ENCODE measurements around the gene TMEM120B.

TMEM120B gene

DNA sequence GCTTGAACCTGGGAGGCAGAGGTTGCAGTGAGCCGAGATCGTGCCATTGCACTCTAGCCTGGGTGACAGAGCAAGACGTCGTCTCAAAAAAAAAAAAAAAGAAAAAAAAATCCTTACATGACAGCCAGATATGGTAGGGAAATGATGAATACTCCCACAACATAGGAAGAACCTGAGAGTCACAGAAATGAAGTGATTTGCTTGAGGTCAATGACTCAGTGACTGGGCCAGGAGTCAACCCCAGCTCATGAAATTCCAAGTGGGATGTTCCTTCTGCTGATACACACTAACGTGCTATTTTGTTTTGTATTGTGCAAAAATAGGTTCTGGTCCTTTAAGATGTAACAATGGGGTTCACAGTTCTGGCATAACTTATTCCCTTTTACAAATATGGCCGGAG is 71.9 kb downstream of the TMEM120B start:
- ChIA-PET POLR2A (interaction anchor here (0.6 to 1.7 kb wide), 3 partner anchors 18 to 479 kb away, joined by 3 to 5 read pairs (median 4); no protein-coding TSS in a partner anchor), CTCF (interaction anchor here (0.5 to 15.2 kb wide), 8 partner anchors 10 to 1607 kb away, joined by 3 to 238 read pairs (median 3); partner anchors contain the start of gene RHOF)
- Histone ChIP-seq H3K36me3 (ENCODE audit: control insufficient read depth in 2 of 2, insufficient read depth in 1 of 2, low read length in 2 of 2) (no peaks in the 10 kb centered on the region), H3K4me3 (ENCODE audit: low read depth, low read length) (no peak overlapping the region), H3K27ac (ENCODE audit: extremely low read depth, low read depth, low read length) (no peak overlapping the region), H3K9me3 (ENCODE audit: control insufficient read depth, insufficient read depth, low read depth, low read length) (no peaks in the 10 kb centered on the region), H3K4me1 (ENCODE audit: control insufficient read depth, insufficient read depth, low read length) (no peaks in the 10 kb centered on the region)
- peak; percentile 24; the same call in 1 of the 2 replicates for TF ChIP-seq SP7 (tag by site-specific recombination; IDR thresholded peaks at IDR 0.05)
- no peak for TF ChIP-seq ZNF335 (tag by site-specific recombination; conservative IDR thresholded peaks at IDR 0.05)
- TF ChIP-seq, protein P1, sequence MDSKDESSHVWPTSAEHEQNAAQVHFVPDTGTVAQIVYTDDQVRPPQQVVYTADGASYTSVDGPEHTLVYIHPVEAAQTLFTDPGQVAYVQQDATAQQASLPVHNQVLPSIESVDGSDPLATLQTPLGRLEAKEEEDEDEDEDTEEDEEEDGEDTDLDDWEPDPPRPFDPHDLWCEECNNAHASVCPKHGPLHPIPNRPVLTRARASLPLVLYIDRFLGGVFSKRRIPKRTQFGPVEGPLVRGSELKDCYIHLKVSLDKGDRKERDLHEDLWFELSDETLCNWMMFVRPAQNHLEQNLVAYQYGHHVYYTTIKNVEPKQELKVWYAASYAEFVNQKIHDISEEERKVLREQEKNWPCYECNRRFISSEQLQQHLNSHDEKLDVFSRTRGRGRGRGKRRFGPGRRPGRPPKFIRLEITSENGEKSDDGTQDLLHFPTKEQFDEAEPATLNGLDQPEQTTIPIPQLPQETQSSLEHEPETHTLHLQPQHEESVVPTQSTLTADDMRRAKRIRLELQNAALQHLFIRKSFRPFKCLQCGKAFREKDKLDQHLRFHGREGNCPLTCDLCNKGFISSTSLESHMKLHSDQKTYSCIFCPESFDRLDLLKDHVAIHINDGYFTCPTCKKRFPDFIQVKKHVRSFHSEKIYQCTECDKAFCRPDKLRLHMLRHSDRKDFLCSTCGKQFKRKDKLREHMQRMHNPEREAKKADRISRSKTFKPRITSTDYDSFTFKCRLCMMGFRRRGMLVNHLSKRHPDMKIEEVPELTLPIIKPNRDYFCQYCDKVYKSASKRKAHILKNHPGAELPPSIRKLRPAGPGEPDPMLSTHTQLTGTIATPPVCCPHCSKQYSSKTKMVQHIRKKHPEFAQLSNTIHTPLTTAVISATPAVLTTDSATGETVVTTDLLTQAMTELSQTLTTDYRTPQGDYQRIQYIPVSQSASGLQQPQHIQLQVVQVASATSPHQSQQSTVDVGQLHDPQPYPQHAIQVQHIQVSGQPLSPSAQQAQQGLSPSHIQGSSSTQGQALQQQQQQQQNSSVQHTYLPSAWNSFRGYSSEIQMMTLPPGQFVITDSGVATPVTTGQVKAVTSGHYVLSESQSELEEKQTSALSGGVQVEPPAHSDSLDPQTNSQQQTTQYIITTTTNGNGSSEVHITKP (tag by site-specific recombination; IDR thresholded peaks at IDR 0.05): peak; percentile 93
- TF ChIP-seq IKZF3 (tag by site-specific recombination; IDR thresholded peaks at IDR 0.05): peak; percentile 52; the same call in 1 of the 2 replicates

DNA sequence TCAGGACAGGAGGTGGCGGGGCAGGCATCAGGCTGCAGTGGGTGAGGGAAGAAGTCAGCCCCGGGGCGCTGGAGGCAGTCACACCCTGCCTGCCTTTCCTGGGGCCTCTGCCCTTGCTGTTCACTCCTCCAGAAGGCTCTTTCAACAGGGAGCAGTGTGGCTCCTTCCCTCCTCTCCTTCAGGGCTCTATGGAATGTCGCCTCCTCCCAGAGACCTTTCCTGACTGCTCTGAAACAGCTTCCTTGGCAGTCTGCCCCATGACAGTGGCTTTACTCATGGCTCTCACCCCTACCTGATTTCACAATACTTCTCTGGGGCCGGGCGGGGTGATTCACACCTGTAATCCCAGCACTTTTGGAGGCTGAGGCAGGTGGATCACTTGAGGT is 73.9 kb downstream of the TMEM120B start:
- ChIA-PET POLR2A (interaction anchor here (0.6 to 1.0 kb wide), 3 partner anchors 10 to 1926 kb away, joined by 3 to 8 read pairs (median 3); partner anchors contain the start of gene ATP6V0A2), CTCF (interaction anchor here (0.6 to 15.2 kb wide), 7 partner anchors 8 to 93 kb away, joined by 3 to 238 read pairs (median 4); partner anchors contain the start of genes HPD and RHOF)
- no peak overlapping the region for H3K4me3 ChIP-seq (ENCODE audit: low read depth, low read length)
- H3K27ac ChIP-seq (ENCODE audit: extremely low read depth, low read depth, low read length): no peak overlapping the region
- H3K36me3 ChIP-seq (ENCODE audit: control insufficient read depth in 2 of 2, insufficient read depth in 1 of 2, low read length in 2 of 2): no peaks in the 10 kb centered on the region
- no peaks in the 10 kb centered on the region for H3K9me3 ChIP-seq (ENCODE audit: control insufficient read depth, insufficient read depth, low read depth, low read length)
- no peaks in the 10 kb centered on the region for H3K4me1 ChIP-seq (ENCODE audit: control insufficient read depth, insufficient read depth, low read length)
- TF ChIP-seq ZNF366 (tag by site-specific recombination; conservative IDR thresholded peaks at IDR 0.05) (0 out of 2 replicates have a peak, but pooled peaks have one; percentile 41), ZFHX2 (tag by site-specific recombination; conservative IDR thresholded peaks at IDR 0.05) (peak; percentile 5; the same call in 1 of the 2 replicates), ZNF600 (tag by site-specific recombination; IDR thresholded peaks at IDR 0.05) (peak; percentile 78), SCRT2 (tag by site-specific recombination; IDR thresholded peaks at IDR 0.05) (peak; percentile 61; the same call in 1 of the 2 replicates), ZNF776 (tag by site-specific recombination; IDR thresholded peaks at IDR 0.05; ENCODE audit: borderline replicate concordance) (no peak), GFI1B (tag by site-specific recombination; IDR thresholded peaks at IDR 0.05) (no peak), ZNF544 (tag by site-specific recombination; IDR thresholded peaks at IDR 0.05) (no peak), HOXD13 (CRISPR knock-in tag; IDR thresholded peaks at IDR 0.05; ENCODE audit: borderline replicate concordance) (no peak), ZBTB17 (tag by site-specific recombination; IDR thresholded peaks at IDR 0.05) (peak; percentile 60), EGR2 (tag by site-specific recombination; IDR thresholded peaks at IDR 0.05; ENCODE audit: low read depth) (0 out of 2 replicates have a peak, but pooled peaks have one; percentile 15), OSR2 (tag by site-specific recombination; IDR thresholded peaks at IDR 0.05) (peak; percentile 52; the same call in 1 of the 2 replicates), ZNF426 (tag by site-specific recombination; IDR thresholded peaks at IDR 0.05) (no peak), ZNF629 (tag by site-specific recombination; IDR thresholded peaks at IDR 0.05) (peak; percentile 38; the same call in 1 of the 2 replicates), ZNF707 (tag by site-specific recombination; IDR thresholded peaks at IDR 0.05) (no peak)
- TF ChIP-seq, protein P2, sequence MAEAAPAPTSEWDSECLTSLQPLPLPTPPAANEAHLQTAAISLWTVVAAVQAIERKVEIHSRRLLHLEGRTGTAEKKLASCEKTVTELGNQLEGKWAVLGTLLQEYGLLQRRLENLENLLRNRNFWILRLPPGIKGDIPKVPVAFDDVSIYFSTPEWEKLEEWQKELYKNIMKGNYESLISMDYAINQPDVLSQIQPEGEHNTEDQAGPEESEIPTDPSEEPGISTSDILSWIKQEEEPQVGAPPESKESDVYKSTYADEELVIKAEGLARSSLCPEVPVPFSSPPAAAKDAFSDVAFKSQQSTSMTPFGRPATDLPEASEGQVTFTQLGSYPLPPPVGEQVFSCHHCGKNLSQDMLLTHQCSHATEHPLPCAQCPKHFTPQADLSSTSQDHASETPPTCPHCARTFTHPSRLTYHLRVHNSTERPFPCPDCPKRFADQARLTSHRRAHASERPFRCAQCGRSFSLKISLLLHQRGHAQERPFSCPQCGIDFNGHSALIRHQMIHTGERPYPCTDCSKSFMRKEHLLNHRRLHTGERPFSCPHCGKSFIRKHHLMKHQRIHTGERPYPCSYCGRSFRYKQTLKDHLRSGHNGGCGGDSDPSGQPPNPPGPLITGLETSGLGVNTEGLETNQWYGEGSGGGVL (tag by site-specific recombination; IDR thresholded peaks at IDR 0.05): 0 out of 2 replicates have a peak, but pooled peaks have one; percentile 21
- TF ChIP-seq, protein P3, sequence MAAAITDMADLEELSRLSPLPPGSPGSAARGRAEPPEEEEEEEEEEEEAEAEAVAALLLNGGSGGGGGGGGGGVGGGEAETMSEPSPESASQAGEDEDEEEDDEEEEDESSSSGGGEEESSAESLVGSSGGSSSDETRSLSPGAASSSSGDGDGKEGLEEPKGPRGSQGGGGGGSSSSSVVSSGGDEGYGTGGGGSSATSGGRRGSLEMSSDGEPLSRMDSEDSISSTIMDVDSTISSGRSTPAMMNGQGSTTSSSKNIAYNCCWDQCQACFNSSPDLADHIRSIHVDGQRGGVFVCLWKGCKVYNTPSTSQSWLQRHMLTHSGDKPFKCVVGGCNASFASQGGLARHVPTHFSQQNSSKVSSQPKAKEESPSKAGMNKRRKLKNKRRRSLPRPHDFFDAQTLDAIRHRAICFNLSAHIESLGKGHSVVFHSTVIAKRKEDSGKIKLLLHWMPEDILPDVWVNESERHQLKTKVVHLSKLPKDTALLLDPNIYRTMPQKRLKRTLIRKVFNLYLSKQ (tag by site-specific recombination; IDR thresholded peaks at IDR 0.05; ENCODE audit: borderline replicate concordance): no peak
- TF ChIP-seq, protein P4, sequence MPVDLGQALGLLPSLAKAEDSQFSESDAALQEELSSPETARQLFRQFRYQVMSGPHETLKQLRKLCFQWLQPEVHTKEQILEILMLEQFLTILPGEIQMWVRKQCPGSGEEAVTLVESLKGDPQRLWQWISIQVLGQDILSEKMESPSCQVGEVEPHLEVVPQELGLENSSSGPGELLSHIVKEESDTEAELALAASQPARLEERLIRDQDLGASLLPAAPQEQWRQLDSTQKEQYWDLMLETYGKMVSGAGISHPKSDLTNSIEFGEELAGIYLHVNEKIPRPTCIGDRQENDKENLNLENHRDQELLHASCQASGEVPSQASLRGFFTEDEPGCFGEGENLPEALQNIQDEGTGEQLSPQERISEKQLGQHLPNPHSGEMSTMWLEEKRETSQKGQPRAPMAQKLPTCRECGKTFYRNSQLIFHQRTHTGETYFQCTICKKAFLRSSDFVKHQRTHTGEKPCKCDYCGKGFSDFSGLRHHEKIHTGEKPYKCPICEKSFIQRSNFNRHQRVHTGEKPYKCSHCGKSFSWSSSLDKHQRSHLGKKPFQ (tag by site-specific recombination; IDR thresholded peaks at IDR 0.05): peak; percentile 72; the same call in 1 of the 2 replicates
- TF ChIP-seq, protein P5, sequence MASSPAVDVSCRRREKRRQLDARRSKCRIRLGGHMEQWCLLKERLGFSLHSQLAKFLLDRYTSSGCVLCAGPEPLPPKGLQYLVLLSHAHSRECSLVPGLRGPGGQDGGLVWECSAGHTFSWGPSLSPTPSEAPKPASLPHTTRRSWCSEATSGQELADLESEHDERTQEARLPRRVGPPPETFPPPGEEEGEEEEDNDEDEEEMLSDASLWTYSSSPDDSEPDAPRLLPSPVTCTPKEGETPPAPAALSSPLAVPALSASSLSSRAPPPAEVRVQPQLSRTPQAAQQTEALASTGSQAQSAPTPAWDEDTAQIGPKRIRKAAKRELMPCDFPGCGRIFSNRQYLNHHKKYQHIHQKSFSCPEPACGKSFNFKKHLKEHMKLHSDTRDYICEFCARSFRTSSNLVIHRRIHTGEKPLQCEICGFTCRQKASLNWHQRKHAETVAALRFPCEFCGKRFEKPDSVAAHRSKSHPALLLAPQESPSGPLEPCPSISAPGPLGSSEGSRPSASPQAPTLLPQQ (tag by site-specific recombination; IDR thresholded peaks at IDR 0.05): 0 out of 2 replicates have a peak, but pooled peaks have one; percentile 17
- TF ChIP-seq, protein P6, sequence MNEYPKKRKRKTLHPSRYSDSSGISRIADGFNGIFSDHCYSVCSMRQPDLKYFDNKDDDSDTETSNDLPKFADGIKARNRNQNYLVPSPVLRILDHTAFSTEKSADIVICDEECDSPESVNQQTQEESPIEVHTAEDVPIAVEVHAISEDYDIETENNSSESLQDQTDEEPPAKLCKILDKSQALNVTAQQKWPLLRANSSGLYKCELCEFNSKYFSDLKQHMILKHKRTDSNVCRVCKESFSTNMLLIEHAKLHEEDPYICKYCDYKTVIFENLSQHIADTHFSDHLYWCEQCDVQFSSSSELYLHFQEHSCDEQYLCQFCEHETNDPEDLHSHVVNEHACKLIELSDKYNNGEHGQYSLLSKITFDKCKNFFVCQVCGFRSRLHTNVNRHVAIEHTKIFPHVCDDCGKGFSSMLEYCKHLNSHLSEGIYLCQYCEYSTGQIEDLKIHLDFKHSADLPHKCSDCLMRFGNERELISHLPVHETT (tag by site-specific recombination; IDR thresholded peaks at IDR 0.05): no peak

Measured in HEK293 (cell line).